Right kidney (tissue), 1 donor: ENCODE data around the gene SPATA9.
"Not testable (repeated sequence)": the region's sequence is repeated elsewhere in the genome, so short reads cannot be mapped to it uniquely, and the experiment has no call there.

Experiments used
- DNase-seq: peaks from one replicate; pipeline ENCODE4 v3.0.0-alpha.2; 2016

SPATA9 gene

GRCh38 chr5:95717439-95717838 is 34.6 kb upstream of the SPATA9 start:
- no peak for DNase-seq

- DNase-seq = no peak
These were observed 33.1 kb upstream of the SPATA9 start for GRCh38 chr5:95715799-95716461.

DNA sequence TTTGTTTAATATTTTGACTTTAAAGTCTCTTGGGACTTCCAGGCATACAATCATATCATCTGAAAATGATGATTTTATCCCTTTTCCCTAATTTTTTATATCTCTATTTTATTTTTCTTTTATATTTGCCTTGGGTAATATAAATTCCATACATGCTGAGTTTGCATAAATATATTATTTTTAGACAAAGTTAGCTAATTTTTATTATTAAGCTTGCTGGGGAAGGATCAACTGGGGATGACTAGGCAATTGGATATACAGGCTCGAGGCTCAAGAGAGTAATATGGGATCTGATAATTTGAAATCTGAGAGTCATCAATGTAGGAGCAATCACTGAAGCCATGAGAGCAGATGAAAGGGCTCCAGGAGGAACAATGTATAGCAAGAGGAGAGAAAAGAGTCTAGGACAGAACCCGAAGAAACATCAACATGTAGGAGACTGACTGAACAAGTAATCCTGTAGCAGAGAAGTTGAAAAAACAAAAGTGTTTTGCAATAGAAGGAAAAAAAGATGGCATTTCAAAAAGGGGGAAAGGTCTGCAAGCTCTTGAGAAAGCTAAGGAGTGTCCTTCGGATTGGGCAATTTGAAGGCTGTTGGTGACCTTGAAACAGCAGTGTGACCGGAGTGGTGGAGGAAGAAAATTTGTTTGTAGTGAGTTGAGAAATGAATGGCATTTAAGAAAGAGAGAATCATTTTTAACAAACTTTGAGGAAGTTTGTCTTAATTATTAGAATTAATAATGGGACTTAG is 31.3 kb upstream of the SPATA9 start:
- DNase-seq = no peak

DNA sequence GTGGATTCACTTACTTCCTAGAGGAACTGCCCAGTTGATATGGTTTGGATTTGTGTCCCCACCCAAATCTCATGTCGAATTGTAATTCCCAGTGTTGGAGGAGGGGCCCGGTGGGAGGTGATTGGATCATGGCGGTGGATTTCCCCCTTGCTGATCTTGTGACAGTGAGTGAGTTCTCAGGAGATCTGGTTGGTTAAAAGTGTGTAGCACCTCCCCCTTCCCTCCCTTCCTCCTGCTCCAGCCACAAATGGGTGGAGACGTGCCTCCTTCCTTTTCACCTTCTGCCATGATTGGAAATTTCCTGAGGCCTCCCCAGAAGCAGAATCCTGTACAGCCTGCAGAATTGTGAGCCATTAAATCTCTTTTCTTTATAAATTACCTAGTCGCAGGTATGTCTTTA is 30.5 kb upstream of the SPATA9 start:
- not testable (repeated sequence) for DNase-seq

GRCh38 chr5:95712347-95712958 is 29.7 kb upstream of the SPATA9 start:
- DNase-seq = no peak

DNA sequence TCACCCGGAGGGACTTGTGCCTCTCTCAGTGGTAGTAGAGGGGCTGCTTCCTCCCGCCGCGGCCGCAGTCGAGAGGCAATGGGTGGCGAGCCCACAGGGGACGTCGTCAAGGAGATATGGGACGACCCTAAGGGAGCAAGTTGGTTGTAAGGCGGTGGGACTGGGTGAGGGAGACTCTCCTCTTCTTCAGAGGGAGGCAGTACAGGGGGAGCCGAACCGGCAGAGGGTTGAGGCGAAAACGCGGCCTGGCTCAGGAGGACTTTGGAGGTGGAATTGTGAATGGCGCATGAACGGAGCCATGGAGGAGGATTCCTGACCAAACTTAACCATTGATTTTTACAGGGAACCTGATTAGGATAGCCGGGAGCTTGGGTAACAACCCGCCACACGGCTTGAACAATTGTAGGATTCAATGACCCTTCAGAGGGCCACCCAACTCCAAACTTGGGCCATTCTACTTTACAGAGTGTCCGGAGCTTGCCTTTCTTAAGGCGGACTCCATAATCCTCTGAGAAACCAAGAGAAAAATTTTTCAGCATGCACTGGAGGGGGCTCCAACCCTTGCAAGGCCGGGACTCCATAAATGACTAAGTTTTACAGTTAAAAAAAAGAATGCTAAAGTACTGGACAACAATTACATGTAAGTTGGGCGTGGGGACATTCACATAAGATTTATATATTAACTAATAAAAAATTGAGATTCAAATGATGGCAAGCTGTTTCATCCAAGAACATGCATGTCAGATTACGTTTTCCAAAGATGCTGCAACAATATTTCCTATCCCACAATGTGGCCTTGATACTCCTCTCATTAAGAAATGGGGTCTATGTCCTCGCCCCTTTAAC is 28.9 kb upstream of the SPATA9 start:
- DNase-seq = no peak

- DNase-seq = not testable (repeated sequence)
These were observed 28.1 kb upstream of the SPATA9 start for GRCh38 chr5:95710651-95711500.

DNA sequence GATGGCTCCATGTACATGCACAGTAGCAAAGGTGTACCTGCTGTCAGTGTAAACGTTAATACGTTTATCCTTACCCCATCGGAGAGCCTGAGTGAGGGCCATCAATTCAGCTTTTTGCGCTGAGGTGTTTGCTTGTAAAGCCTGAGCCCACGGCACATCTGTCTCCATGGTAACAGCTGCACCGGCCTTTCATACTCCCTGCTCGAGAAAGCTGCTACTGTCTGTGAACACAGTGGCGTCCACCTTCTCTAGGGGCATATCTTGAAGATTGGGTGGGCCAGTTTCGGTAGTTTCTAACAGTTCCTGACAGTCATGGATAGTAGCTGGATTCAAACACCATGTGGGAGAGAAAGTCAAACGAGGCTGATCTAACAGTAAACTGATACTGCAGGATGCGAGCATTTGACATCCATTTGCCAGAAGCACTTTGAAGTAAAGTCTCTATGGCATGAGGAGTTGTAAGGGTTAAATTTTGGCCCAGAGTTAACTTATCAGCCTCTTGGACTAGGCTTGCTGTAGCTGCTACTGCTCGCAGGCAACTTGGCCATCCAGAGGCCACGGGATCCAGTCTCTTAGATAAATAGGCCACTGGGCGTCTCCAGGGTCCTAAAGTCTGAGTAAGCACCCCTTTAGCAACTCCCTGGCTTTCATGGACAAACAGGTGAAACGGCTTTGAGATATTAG is 27.3 kb upstream of the SPATA9 start:
- DNase-seq = no peak

- DNase-seq = no peak
These were observed 26.1 kb upstream of the SPATA9 start for GRCh38 chr5:95708876-95709275.

GRCh38 chr5:95707534-95708188 is 24.9 kb upstream of the SPATA9 start:
- not testable (repeated sequence) for DNase-seq

DNA sequence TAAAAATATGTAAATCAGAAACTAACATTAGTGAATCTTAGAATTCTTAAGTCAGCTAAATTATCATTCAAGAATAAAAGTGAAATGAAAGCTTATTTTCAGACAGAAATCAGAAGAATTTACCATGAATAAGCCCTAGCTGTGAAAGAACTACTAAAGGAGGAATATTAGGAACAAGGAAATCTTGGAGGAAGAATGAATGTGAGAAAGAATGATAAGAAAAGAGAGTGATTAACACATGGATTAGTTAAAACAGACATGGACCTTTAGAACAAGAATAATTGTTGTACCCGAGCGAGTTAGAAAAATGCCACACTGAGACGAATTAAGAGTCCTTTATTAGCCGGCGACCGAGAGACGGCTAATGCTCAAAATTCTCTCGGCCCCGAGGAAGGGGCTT is 24.3 kb upstream of the SPATA9 start:
- DNase-seq = no peak

DNA sequence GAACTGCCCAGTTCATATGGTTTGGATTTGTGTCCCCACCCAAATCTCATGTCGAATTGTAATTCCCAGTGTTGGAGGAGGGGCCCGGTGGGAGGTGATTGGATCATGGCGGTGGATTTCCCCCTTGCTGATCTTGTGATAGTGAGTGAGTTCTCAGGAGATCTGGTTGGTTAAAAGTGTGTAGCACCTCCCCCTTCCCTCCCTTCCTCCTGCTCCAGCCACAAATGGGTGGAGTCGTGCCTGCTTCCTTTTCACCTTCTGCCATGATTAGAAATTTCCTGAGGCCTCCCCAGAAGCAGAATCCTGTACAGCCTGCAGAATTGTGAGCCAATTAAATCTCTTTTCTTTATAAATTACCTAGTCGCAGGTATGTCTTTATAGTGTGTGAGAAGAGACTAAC is 23.4 kb upstream of the SPATA9 start:
- DNase-seq = not testable (repeated sequence)

- no peak for DNase-seq
These were observed 21.4 kb upstream of the SPATA9 start for GRCh38 chr5:95704150-95704549.

DNA sequence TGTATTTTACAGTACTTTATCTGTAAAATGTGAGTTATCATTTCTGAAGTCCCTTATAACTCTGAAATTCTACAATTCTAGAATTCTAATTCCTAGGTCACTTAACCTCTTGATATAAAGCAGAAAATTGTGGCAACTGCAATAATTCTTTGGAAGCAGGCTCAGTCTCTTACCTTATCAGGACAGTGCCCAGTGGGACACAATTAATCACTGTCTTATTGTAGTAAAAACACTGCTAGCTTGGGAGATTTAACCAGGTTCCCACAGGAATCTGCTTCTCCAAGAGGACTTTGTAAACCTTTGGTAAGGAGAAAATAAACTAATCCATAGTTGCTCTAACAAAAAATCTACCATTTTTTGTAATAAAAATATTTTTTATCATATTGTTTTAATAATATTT is 18.3 kb upstream of the SPATA9 start:
- DNase-seq = no peak

GRCh38 chr5:95699337-95699736 is 16.5 kb upstream of the SPATA9 start:
- no peak for DNase-seq

DNA sequence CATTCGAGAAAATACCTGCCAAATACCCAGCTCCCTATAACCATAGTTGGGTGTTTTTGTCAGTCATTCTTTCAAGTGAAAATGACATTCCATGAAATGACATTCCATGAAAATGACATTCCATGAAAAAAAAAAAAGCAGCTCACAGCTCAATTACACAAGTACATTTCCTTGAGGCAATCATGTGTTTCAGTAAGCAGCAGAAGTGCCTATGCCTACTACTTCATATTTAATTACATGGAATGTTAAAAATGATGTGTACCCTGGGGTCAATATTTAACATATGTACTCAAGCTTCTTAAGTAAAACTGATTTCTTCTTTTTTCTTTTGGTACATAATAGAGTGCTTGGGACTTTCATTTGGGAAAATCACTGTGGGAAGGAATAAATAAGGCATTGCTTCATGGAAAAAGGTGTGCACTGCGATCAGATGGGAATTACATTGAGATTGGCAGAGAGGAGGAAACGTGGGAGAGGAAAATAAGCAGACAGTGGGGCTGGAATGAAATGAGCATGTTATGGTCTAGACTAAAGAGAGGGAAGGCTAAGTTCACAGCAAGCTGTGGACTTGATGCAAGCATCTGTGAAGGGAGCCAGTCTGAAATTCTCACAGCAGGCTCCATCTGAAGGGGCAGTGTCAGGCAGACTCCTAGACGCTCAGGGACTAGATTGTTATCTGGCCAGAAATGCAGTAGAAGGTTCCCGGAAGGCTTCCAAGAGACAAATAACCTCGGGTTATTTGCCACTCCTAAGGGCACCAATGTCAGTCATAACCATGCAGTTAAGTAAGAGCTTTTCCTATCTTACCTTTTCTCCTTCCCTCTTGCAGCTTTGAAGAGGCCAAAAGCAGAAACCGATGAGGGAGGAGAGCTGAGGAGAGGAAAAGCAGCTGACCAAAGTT is 15.2 kb upstream of the SPATA9 start:
- peak; percentile 30 for DNase-seq

DNA sequence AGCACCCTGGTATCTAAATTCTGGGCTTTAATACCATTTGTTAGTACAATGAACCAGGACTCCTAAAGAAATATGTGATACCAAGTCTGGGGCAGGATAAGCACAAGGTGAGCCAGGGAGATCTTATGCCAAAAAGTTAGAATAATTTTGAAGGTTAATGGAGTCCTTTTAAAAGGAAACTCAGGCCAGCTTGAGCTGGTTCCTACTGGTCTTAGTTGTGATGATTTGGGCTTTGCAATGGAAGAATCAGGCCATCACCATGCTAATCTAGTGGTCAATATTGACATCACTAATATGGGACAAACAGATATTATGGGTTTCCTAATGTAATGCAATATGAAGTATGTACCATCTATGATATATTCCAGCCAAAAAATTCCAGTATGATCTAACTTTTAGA is 7.5 kb upstream of the SPATA9 start:
- no peak for DNase-seq

DNA sequence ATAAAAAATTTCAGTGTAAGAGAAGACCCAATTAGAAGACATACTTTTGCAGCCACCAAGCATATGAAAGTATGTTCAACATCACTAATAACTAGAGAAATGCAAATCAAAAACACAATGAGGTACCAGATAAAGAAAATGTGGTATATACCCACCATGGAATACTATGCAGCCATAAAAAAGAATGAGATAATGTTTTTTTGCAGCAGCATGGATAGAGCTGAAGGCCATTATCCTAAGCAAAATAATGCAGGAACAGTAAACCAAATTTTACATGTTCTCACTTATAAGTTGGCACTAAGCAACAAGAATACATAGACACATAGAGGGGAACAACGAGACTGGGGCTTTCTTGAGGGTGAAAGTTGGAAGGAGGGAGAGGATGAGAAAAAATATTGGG is 6.9 kb upstream of the SPATA9 start:
- DNase-seq = no peak

DNA sequence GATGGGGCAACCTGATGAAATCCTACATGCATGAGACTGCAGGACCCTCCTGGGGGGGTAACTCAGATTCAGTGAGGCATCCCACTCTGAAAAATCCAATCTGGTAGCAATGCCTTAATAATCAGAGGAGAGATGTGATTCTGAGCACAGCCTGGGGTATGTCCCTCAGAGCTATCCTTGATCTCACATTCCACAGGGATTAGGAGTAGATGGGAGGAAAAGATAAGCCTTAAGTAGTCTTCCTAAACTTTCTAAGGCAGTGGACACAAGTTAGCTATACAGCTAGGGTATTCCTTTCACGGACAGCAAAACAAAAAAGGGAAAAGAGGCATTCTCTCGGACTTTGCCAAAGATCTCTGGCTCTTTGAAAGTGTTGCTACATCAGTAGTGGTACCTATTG is 3.9 kb upstream of the SPATA9 start:
- no peak for DNase-seq

DNA sequence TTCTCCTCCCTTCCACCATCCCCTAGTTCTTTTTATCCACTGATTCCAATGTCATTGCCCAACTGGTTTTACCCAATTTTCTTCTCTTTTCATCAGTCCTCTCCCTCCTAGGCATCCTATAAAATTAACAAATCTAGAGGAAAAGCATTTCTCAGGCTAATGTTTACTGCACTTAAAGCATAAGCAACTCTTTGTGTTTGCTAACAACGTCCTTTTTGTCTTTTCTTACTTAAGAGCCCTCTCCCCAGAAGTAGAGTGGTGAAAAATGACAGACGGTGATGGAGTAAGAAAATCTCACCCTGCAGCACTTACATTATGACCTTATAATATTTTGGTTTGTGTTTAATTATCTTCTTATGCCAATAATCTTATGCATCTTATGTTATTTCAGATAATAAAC is 1.6 kb upstream of the SPATA9 start:
- DNase-seq = no peak
